Glutamatergic neuron (in vitro differentiated cells): Measurements from ENCODE around the gene MAPK8IP3. TPM values are rescaled to one million over a fixed set of nuclear protein-coding genes. Genes with fewer than 3 reads are reported as not detected.

Source experiments
- DNase-seq: peaks from one replicate; pipeline ENCODE4 v3.0.0; 2022
- H3K27ac Mint-ChIP-seq: one replicate; pipeline ENCODE4 v1.8.0; 2020; ENCODE audit warnings: mild to moderate bottlenecking, mixed read lengths, inconsistent platforms; ENCODE audit not compliant: unreplicated experiment
- H3K27me3 Mint-ChIP-seq: one replicate; pipeline ENCODE4 v1.8.0; 2020; ENCODE audit warnings: mild to moderate bottlenecking, moderate library complexity, mixed read lengths, inconsistent platforms; ENCODE audit not compliant: unreplicated experiment
- H3K36me3 Mint-ChIP-seq: one replicate; pipeline ENCODE4 v1.8.0; 2020; ENCODE audit warnings: mild to moderate bottlenecking, mixed read lengths, inconsistent platforms; ENCODE audit not compliant: unreplicated experiment
- H3K4me1 Mint-ChIP-seq: one replicate; pipeline ENCODE4 v1.8.0; 2020; ENCODE audit warnings: mild to moderate bottlenecking, low read depth, mixed read lengths, inconsistent platforms; ENCODE audit not compliant: unreplicated experiment
- H3K4me3 Mint-ChIP-seq: one replicate; pipeline ENCODE4 v1.8.0; 2020; ENCODE audit warnings: mild to moderate bottlenecking, mixed read lengths, inconsistent platforms; ENCODE audit not compliant: unreplicated experiment
- H3K9me3 Mint-ChIP-seq: one replicate; pipeline ENCODE4 v1.8.0; 2020; ENCODE audit warnings: mild to moderate bottlenecking, moderate library complexity, mixed read lengths, inconsistent platforms; ENCODE audit not compliant: unreplicated experiment
- CTCF ChIP-seq: fragments of 200-600 bp; sonication (generic); IDR thresholded peaks from one replicate; pipeline ENCODE4 v1.5.0; 2021; ENCODE audit not compliant: partially characterized antibody, unreplicated experiment
- long read RNA-seq: library from polyadenylated mRNA; unstranded; transcript quantifications from one replicate; pipeline ENCODE4 v2.0.0, GENCODE V29; 2020; ENCODE audit not compliant: unreplicated experiment
- total RNA-seq: library from RNA; stranded (reverse); fragmentation: NEBNext Ultra II Directional; extraction: Animal tissue kit (Norgen Biotek cat#: 25700); gene quantifications from one replicate; pipeline ENCODE4 v1.2.1, GENCODE V29; 2021; ENCODE audit not compliant: unreplicated experiment

MAPK8IP3 gene
- 281 TPM for total RNA-seq
- long read RNA-seq, partial matches to known transcripts, result 14 of 24 reads
- long read RNA-seq, other reads (novel, unspliced or antisense), result 10 of 24 reads

DNA sequence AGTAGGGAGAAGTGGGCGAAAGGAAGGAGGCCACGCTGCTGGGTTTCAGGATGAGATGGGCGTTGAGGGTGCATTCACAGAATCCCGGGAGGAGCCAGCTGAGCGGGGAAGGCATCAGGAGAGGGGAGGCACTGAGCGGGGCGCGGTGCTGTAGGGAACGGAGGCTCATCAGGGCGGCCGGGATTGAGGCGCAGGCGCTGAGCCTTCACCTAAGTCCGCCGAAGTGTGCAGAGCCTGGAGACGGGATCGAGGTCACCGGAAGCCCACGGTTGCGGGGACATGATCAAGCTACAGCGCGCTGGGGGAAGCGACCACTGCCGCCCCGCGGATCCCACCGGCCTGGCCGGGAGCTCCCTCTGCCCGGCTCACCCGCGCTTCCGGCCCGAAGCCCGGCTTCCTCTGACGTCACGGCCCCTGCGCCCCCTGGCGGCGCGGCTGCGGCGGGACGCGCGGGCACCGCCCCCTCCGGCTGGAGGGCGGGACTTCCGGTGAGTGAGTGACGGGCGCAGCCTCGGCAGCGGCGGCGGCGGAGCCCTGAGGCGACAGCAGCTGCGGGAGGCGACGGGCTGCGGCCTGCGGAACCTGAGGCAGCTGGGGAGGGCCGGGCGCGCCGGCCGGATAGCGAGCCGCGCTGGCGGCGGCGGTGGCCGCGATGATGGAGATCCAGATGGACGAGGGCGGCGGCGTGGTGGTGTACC lies at the start of gene MAPK8IP3:
MAPK8IP3 (plus strand) TSS at position 508 of the 698 bp plus-strand sequence; CDS start at position 653, 145 bp downstream.
- peak; percentile 95 for DNase-seq
- TF ChIP-seq CTCF, result peak; percentile 99
- peaks cover 28% of the 10 kb centered on the region for H3K4me1 Mint-ChIP-seq
- H3K4me3 Mint-ChIP-seq, result peak within 1 kb of the TSS; percentile 99
- H3K27me3 Mint-ChIP-seq, result peaks cover 17% of the 10 kb centered on the region
- H3K9me3 Mint-ChIP-seq, result peaks cover 17% of the 10 kb centered on the region
- no peaks in the 10 kb centered on the region for H3K36me3 Mint-ChIP-seq
- peak within 1 kb of the TSS; percentile 98 for H3K27ac Mint-ChIP-seq

GRCh38 chr16:1656808-1657617 lies 49.0 kb upstream of the MAPK8IP3 start:
- DNase-seq, result no peak
- H3K9me3 Mint-ChIP-seq, result peaks cover 6% of the 10 kb centered on the region
- no peaks in the 10 kb centered on the region for H3K36me3 Mint-ChIP-seq
- no peak for TF ChIP-seq CTCF
- H3K27me3 Mint-ChIP-seq, result peaks cover 7% of the 10 kb centered on the region
- H3K4me1 Mint-ChIP-seq, result peaks cover 2% of the 10 kb centered on the region
- no peak overlapping the region for H3K4me3 Mint-ChIP-seq
- no peak overlapping the region for H3K27ac Mint-ChIP-seq

- no peak for TF ChIP-seq CTCF
- H3K27ac Mint-ChIP-seq, result no peak overlapping the region
Measured at GRCh38 chr16:1657841-1658240, 48.2 kb upstream of the MAPK8IP3 start.

DNA sequence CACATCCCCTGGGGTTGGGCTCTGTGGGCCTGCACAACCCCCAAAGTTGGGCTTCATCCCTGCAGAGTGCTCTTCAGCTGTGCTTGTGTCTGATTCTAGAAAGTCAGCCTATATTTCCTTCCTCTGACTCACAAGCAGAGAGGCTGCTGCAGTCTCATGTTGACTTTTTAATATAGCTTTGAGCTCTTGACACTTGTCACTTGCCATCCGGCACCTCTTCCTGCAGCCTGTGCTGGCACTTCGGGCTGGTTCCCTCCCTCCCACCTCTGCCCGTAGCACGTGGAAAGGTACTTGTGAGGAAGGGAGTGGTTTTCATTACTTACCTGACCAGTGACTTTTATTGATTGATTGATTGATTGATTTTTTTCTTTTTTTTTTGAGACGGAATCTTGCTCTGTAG lies 47.0 kb upstream of the MAPK8IP3 start:
- Mint-ChIP-seq H3K36me3 (no peaks in the 10 kb centered on the region), H3K27ac (no peak overlapping the region), H3K9me3 (peaks cover 7% of the 10 kb centered on the region), H3K4me1 (peaks cover 2% of the 10 kb centered on the region), H3K4me3 (no peak overlapping the region), H3K27me3 (peaks cover 7% of the 10 kb centered on the region)
- DNase-seq, result no peak
- TF ChIP-seq CTCF, result no peak

More at GRCh38 chr16:1657841-1658240, 48.2 kb upstream of the MAPK8IP3 start:
- Mint-ChIP-seq H3K36me3 (no peaks in the 10 kb centered on the region), H3K4me1 (peaks cover 2% of the 10 kb centered on the region), H3K4me3 (no peak overlapping the region), H3K27me3 (peaks cover 7% of the 10 kb centered on the region), H3K9me3 (peaks cover 7% of the 10 kb centered on the region)
- no peak for DNase-seq
